Adipocyte (in vitro differentiated cells): Measurements from ENCODE around the gene TMEM138.
A peak's percentile ranks its signal among the peaks of the same experiment; 100 is the strongest.

Experiments
- DNase-seq: peaks from one replicate; pipeline ENCODE4 v3.0.0-alpha.2; 2015; ENCODE audit warnings: low read depth
- H3K27me3 ChIP-seq: replicated peaks from 2 replicates; pipeline ENCODE4 v1.7.0; 2013; ENCODE audit warnings: mild to moderate bottlenecking, low read length, moderate library complexity; ENCODE audit not compliant: control insufficient read depth, insufficient read depth
- H3K36me3 ChIP-seq: 2 replicates; pipeline ENCODE4 v1.7.0; 2013; ENCODE audit warnings: low read length, mild to moderate bottlenecking, moderate library complexity; ENCODE audit not compliant: control insufficient read depth, insufficient read depth, severe bottlenecking
- H3K4me1 ChIP-seq: 2 replicates; pipeline ENCODE4 v1.7.0; 2013; ENCODE audit warnings: mild to moderate bottlenecking, low read length, moderate library complexity; ENCODE audit not compliant: control insufficient read depth, insufficient read depth
- H3K4me3 ChIP-seq: 2 replicates; pipeline ENCODE4 v1.7.0; 2013; ENCODE audit warnings: mild to moderate bottlenecking, low read length, moderate library complexity
- H3K9ac ChIP-seq: 2 replicates; pipeline ENCODE4 v1.7.0; 2013; ENCODE audit warnings: mild to moderate bottlenecking, low read length, moderate library complexity
- H3K9me3 ChIP-seq: 2 replicates; pipeline ENCODE4 v1.7.0; 2013; ENCODE audit warnings: mild to moderate bottlenecking, low read length, moderate library complexity; ENCODE audit not compliant: control insufficient read depth

The TMEM138 gene

GRCh38 chr11:61357233-61357893 lies 4.8 kb upstream of the TMEM138 start:
- no peak for DNase-seq
- H3K4me1 ChIP-seq = peaks cover 15% of the 10 kb centered on the region
- H3K9ac ChIP-seq = no peak overlapping the region
- H3K4me3 ChIP-seq = no peak overlapping the region
- peaks cover 26% of the 10 kb centered on the region for H3K36me3 ChIP-seq
- H3K27me3 ChIP-seq = no peaks in the 10 kb centered on the region
- H3K9me3 ChIP-seq = no peaks in the 10 kb centered on the region

GRCh38 chr11:61357894-61358239 lies 4.3 kb upstream of the TMEM138 start:
- no peak for DNase-seq
- Histone ChIP-seq H3K4me1 (peaks cover 14% of the 10 kb centered on the region), H3K9ac (no peak overlapping the region), H3K4me3 (no peak overlapping the region), H3K36me3 (peaks cover 22% of the 10 kb centered on the region), H3K27me3 (no peaks in the 10 kb centered on the region), H3K9me3 (no peaks in the 10 kb centered on the region)

- H3K36me3 ChIP-seq = peaks cover 15% of the 10 kb centered on the region
- H3K9ac ChIP-seq = no peak overlapping the region
- H3K4me3 ChIP-seq = no peak overlapping the region
- no peaks in the 10 kb centered on the region for H3K9me3 ChIP-seq
- DNase-seq = no peak
- no peaks in the 10 kb centered on the region for H3K27me3 ChIP-seq
- H3K4me1 ChIP-seq = peaks cover 19% of the 10 kb centered on the region
Measured at GRCh38 chr11:61358566-61358965, 3.6 kb upstream of the TMEM138 start.

- Histone ChIP-seq H3K36me3 (peaks cover 16% of the 10 kb centered on the region), H3K4me3 (no peak overlapping the region), H3K9me3 (no peaks in the 10 kb centered on the region), H3K4me1 (peaks cover 19% of the 10 kb centered on the region), H3K9ac (no peak overlapping the region), H3K27me3 (no peaks in the 10 kb centered on the region)
- DNase-seq = no peak
Measured at GRCh38 chr11:61359516-61359915, 2.7 kb upstream of the TMEM138 start.

- DNase-seq = no peak
- H3K9ac ChIP-seq = peak overlapping the region; percentile 96
- H3K9me3 ChIP-seq = no peaks in the 10 kb centered on the region
- H3K36me3 ChIP-seq = peaks cover 27% of the 10 kb centered on the region
- peak overlapping the region; percentile 95 for H3K4me3 ChIP-seq
- H3K4me1 ChIP-seq = peaks cover 25% of the 10 kb centered on the region
- H3K27me3 ChIP-seq = no peaks in the 10 kb centered on the region
Measured at GRCh38 chr11:61361237-61361740, 885 bp upstream of the TMEM138 start.

- peaks cover 36% of the 10 kb centered on the region for H3K36me3 ChIP-seq
- peak; percentile 64 for DNase-seq
- peak overlapping the region; percentile 96 for H3K9ac ChIP-seq
- peak overlapping the region; percentile 95 for H3K4me3 ChIP-seq
- no peaks in the 10 kb centered on the region for H3K9me3 ChIP-seq
- peaks cover 31% of the 10 kb centered on the region for H3K4me1 ChIP-seq
- no peaks in the 10 kb centered on the region for H3K27me3 ChIP-seq
Measured at GRCh38 chr11:61362542-61362875, 335 bp downstream of the TMEM138 start.

- Histone ChIP-seq H3K4me3 (peak overlapping the region; percentile 23), H3K9ac (no peak overlapping the region), H3K4me1 (peaks cover 40% of the 10 kb centered on the region), H3K9me3 (no peaks in the 10 kb centered on the region), H3K36me3 (peaks cover 47% of the 10 kb centered on the region), H3K27me3 (no peaks in the 10 kb centered on the region)
- no peak for DNase-seq
Measured at GRCh38 chr11:61364012-61364675, 2.0 kb downstream of the TMEM138 start.

GRCh38 chr11:61367406-61367805 lies 5.2 kb downstream of the TMEM138 start:
- Histone ChIP-seq H3K36me3 (peaks cover 47% of the 10 kb centered on the region), H3K4me3 (no peak overlapping the region), H3K27me3 (no peaks in the 10 kb centered on the region)

GRCh38 chr11:61368646-61369045 lies 6.5 kb downstream of the TMEM138 start:
- H3K27me3 ChIP-seq = no peaks in the 10 kb centered on the region
- no peak overlapping the region for H3K9ac ChIP-seq
- peaks cover 33% of the 10 kb centered on the region for H3K4me1 ChIP-seq
- peak overlapping the region; percentile 54 for H3K4me3 ChIP-seq
- peaks cover 4% of the 10 kb centered on the region for H3K9me3 ChIP-seq
- DNase-seq = no peak
- peaks cover 49% of the 10 kb centered on the region for H3K36me3 ChIP-seq

More at GRCh38 chr11:61367406-61367805, 5.2 kb downstream of the TMEM138 start:
- Histone ChIP-seq H3K9ac (no peak overlapping the region), H3K9me3 (no peaks in the 10 kb centered on the region), H3K4me1 (peaks cover 40% of the 10 kb centered on the region)
- no peak for DNase-seq

- H3K27me3 ChIP-seq = no peaks in the 10 kb centered on the region
- H3K4me1 ChIP-seq = peaks cover 33% of the 10 kb centered on the region
- peaks cover 42% of the 10 kb centered on the region for H3K36me3 ChIP-seq
- peak overlapping the region; percentile 29 for H3K9ac ChIP-seq
- H3K4me3 ChIP-seq = peak overlapping the region; percentile 9
- peak; percentile 61 for DNase-seq
- H3K9me3 ChIP-seq = peaks cover 4% of the 10 kb centered on the region
Measured at GRCh38 chr11:61369372-61370348, 7.5 kb downstream of the TMEM138 start.
